Esophagus squamous epithelium (tissue), 4 donors: Measurements from ENCODE around the gene GALNT17.

Experiments
- CTCF ChIP-seq, 6 experiments: fragments of 450-650 bp in 4 of 6; fragments of 200-600 bp in 2 of 6; sonication (generic) in 2 of 6; IDR thresholded peaks; one replicate each; pipeline ENCODE4 v1.5.1; 2016 to 2019; ENCODE audit warnings: antibody characterized with exemption in 6 of 6, mild to moderate bottlenecking in 4 of 6, moderate library complexity in 4 of 6
- POLR2A ChIP-seq, 4 donors: fragments of 450-650 bp; IDR thresholded peaks; one replicate each; pipeline ENCODE4 v1.6.1; 2017; ENCODE audit warnings: antibody characterized with exemption in 4 of 4, mild to moderate bottlenecking in 4 of 4, moderate library complexity in 3 of 4

GRCh38 chr7:71424166-71425035, 292.5 kb downstream of the GALNT17 start:
- TF ChIP-seq CTCF (IDR thresholded peaks at IDR 0.05) = no peak
- TF ChIP-seq POLR2A (IDR thresholded peaks at IDR 0.05) = no peak
